IMR-90 (cell line): ENCODE measurements around the gene CD93. TPM values are rescaled to one million over a fixed set of nuclear protein-coding genes. Genes with fewer than 3 reads are reported as not detected.

Source experiments
- ATAC-seq: fragments of 200-7000 bp; cut with Tn5 transposase; 2 replicates; pipeline ENCODE4 v1.9.1; 2020; ENCODE audit warnings: low read depth, mild to moderate bottlenecking, moderate library complexity
- BruUV-seq: library from RNA; stranded (reverse); fragments of 400-500 nt; replicated peaks from 2 replicates; lab custom pipeline; 2021; lab: Mats Ljungman, UMichigan
- CTCF ChIA-PET: fragments of 300-600 bp; formaldehyde crosslinking; extraction: SDS; loops from one replicate; lab custom pipeline; 2021; ENCODE audit warnings: antibody characterized with exemption; lab: Yijun Ruan, JAX
- POLR2A ChIA-PET: fragments of 300-600 bp; sonication (Branson Sonifier 250); formaldehyde crosslinking; loops from one replicate; lab custom pipeline; 2022; ENCODE audit warnings: antibody characterized with exemption; ENCODE audit not compliant: unreplicated experiment; lab: Charles Lee
- DNase-seq: peaks from one replicate; pipeline ENCODE4 v3.0.0; 2013
- H2AFZ ChIP-seq: replicated peaks from 2 replicates; pipeline ENCODE3; 2013; ENCODE audit warnings: low read length, mild to moderate bottlenecking; ENCODE audit not compliant: poor library complexity
- H2AK5ac ChIP-seq: 2 replicates; pipeline ENCODE4 v1.6.1; 2013; ENCODE audit warnings: low read depth, low read length, inconsistent platforms
- H2AK9ac ChIP-seq: replicated peaks from 2 replicates; pipeline ENCODE3; 2013; ENCODE audit warnings: mild to moderate bottlenecking, low read depth, low read length, moderate library complexity; ENCODE audit not compliant: poor library complexity
- H2BK120ac ChIP-seq: 2 replicates; pipeline ENCODE4 v1.6.1; 2013; ENCODE audit warnings: low read depth, low read length, inconsistent platforms
- H2BK15ac ChIP-seq: 3 replicates; pipeline ENCODE4 v1.6.1; 2013; ENCODE audit warnings: low read depth, low read length, inconsistent platforms
- H2BK20ac ChIP-seq: 2 replicates; pipeline ENCODE4 v1.6.1; 2013; ENCODE audit warnings: low read depth, mild to moderate bottlenecking, inconsistent platforms, low read length, moderate library complexity
- H2BK5ac ChIP-seq: 2 replicates; pipeline ENCODE4 v1.6.1; 2013; ENCODE audit warnings: mild to moderate bottlenecking, low read depth, low read length, inconsistent platforms; ENCODE audit not compliant: poor library complexity, severe bottlenecking
- H3K14ac ChIP-seq: replicated peaks from 2 replicates; pipeline ENCODE4 v1.6.1; 2013; ENCODE audit warnings: low read depth, low read length, inconsistent platforms
- H3K18ac ChIP-seq: 2 replicates; pipeline ENCODE4 v1.6.1; 2013; ENCODE audit warnings: low read depth, low read length, control low read depth
- H3K23ac ChIP-seq: 2 replicates; pipeline ENCODE4 v1.6.1; 2013; ENCODE audit warnings: low read depth, low read length, inconsistent platforms
- H3K27ac ChIP-seq: 2 replicates; pipeline ENCODE4 v1.5.1; 2013; ENCODE audit warnings: mild to moderate bottlenecking, control low read depth, low read length; ENCODE audit not compliant: insufficient read depth
- H3K27me3 ChIP-seq: 2 replicates; pipeline ENCODE4 v1.6.1; 2013; ENCODE audit warnings: low read length; ENCODE audit not compliant: control insufficient read depth, insufficient read depth
- H3K36me3 ChIP-seq: 2 replicates; pipeline ENCODE4 v1.6.1; 2013; ENCODE audit warnings: low read length, mixed read lengths; ENCODE audit not compliant: control insufficient read depth, insufficient read depth
- H3K4ac ChIP-seq: 2 replicates; pipeline ENCODE4 v1.6.1; 2013; ENCODE audit warnings: low read depth, low read length, inconsistent platforms
- H3K4me1 ChIP-seq: 2 replicates; pipeline ENCODE4 v1.6.1; 2013; ENCODE audit warnings: low read length, mixed read lengths; ENCODE audit not compliant: control insufficient read depth, insufficient read depth
- H3K4me2 ChIP-seq: 2 replicates; pipeline ENCODE4 v1.6.1; 2013; ENCODE audit warnings: low read depth, mild to moderate bottlenecking, control low read depth, low read length, moderate library complexity
- H3K4me3 ChIP-seq: 2 replicates; pipeline ENCODE4 v1.5.1; 2013; ENCODE audit warnings: low read depth, mild to moderate bottlenecking, control low read depth, low read length, moderate library complexity; ENCODE audit not compliant: insufficient read depth
- H3K56ac ChIP-seq: 2 replicates; pipeline ENCODE4 v1.6.1; 2013; ENCODE audit warnings: low read length, inconsistent platforms; ENCODE audit not compliant: insufficient read depth; ENCODE audit errors: extremely low read depth
- H3K79me1 ChIP-seq, 2 experiments: 2 replicates each; pipeline ENCODE4 v1.6.1; 2013; ENCODE audit warnings: low read length in 2 of 2, inconsistent platforms in 1 of 2, low read depth in 1 of 2
- H3K9ac ChIP-seq: 2 replicates; pipeline ENCODE4 v1.6.1; 2013; ENCODE audit warnings: low read depth, low read length, control low read depth
- H3K9me1 ChIP-seq: 2 replicates; pipeline ENCODE4 v1.6.1; 2013; ENCODE audit warnings: low read length, inconsistent platforms; ENCODE audit not compliant: insufficient read depth
- H3K9me3 ChIP-seq: 2 replicates; pipeline ENCODE4 v1.6.1; 2013; ENCODE audit warnings: low read length; ENCODE audit not compliant: control insufficient read depth, insufficient read depth
- H4K20me1 ChIP-seq: 2 replicates; pipeline ENCODE4 v1.6.1; 2013; ENCODE audit warnings: low read length, inconsistent platforms; ENCODE audit not compliant: insufficient read depth
- H4K5ac ChIP-seq: 2 replicates; pipeline ENCODE4 v1.6.1; 2013; ENCODE audit warnings: mild to moderate bottlenecking, low read depth, low read length, control low read depth
- H4K8ac ChIP-seq, 2 experiments: 2 replicates each; pipeline ENCODE4 v1.6.1; 2013; ENCODE audit warnings: low read depth in 2 of 2, low read length in 2 of 2, control low read depth in 1 of 2, inconsistent platforms in 1 of 2
- H4K91ac ChIP-seq: 2 replicates; pipeline ENCODE4 v1.6.1; 2013; ENCODE audit warnings: low read depth, low read length, inconsistent platforms; ENCODE audit not compliant: insufficient read depth
- CEBPB ChIP-seq: IDR thresholded peaks from 2 replicates; pipeline ENCODE4 v1.6.1; 2012; ENCODE audit warnings: low read depth, low read length, improper control_type of control experiment
- FOS ChIP-seq: fragments of 150-350 bp; IDR thresholded peaks from 2 replicates; pipeline ENCODE4 v1.6.1; 2016; ENCODE audit warnings: low read depth, low read length
- MAFK ChIP-seq: IDR thresholded peaks from 2 replicates; pipeline ENCODE4 v1.6.1; 2012; ENCODE audit warnings: low read depth, low read length, improper control_type of control experiment
- MAZ ChIP-seq: IDR thresholded peaks from 2 replicates; pipeline ENCODE4 v1.6.1; 2012; ENCODE audit warnings: low read depth, mild to moderate bottlenecking, low read length, improper control_type of control experiment, moderate library complexity, borderline replicate concordance
- MXI1 ChIP-seq: IDR thresholded peaks from 2 replicates; pipeline ENCODE4 v1.6.1; 2012; ENCODE audit warnings: low read depth, mild to moderate bottlenecking, low read length, moderate library complexity, borderline replicate concordance
- RAD21 ChIP-seq: IDR thresholded peaks from 2 replicates; pipeline ENCODE4 v1.6.1; 2012; ENCODE audit warnings: low read length, improper control_type of control experiment
- RCOR1 ChIP-seq: IDR thresholded peaks from 2 replicates; pipeline ENCODE4 v1.6.1; 2012; ENCODE audit warnings: mild to moderate bottlenecking, low read length, improper control_type of control experiment; ENCODE audit not compliant: insufficient replicate concordance
- SMC3 ChIP-seq: fragments of 150-350 bp; IDR thresholded peaks from 2 replicates; pipeline ENCODE4 v1.6.1; 2016; ENCODE audit warnings: low read depth, mild to moderate bottlenecking, antibody characterized with exemption, low read length, moderate library complexity
- WGBS, 2 experiments: methylation state at CpG; one replicate each; pipeline versions ENCODE4 v1.1.5 to v1.1.7; 2013; ENCODE audit warnings: missing lambda C conversion rate in 2 of 2; ENCODE audit not compliant: insufficient read length in 1 of 2; ENCODE audit errors: extremely low coverage in 2 of 2; 5-methylcytosine and 5-hydroxymethylcytosine counted together
- dilution Hi-C: fragments of 300-500 bp; cut with HindIII; formaldehyde crosslinking; loops from one replicate; pipeline ENCODE4 v1.14.3; 2018; ENCODE audit warnings: low sequenced_read_pairs; ENCODE audit not compliant: unreplicated experiment
- in situ Hi-C: fragments of 300-500 bp; cut with MboI; formaldehyde crosslinking; loops from 3 replicates; pipeline ENCODE4 v1.14.3; 2019; ENCODE audit warnings: low sequenced_read_pairs, inconsistent platforms, mixed read lengths
- intact Hi-C: fragments of 100-400 bp; cut with micrococcal nuclease; formaldehyde crosslinking; loops from 2 replicates; pipeline ENCODE4 v1.10.0; 2022
- polyA plus RNA-seq, 3 experiments: library from polyadenylated mRNA; depleted of rRNA; stranded (reverse); fragments of >200 nt; gene quantifications; 2 replicates each; pipeline ENCODE4 v1.2.3, GENCODE V29; 2012; ENCODE audit warnings: low replicate concordance in 1 of 3
- total RNA-seq: library from RNA; depleted of rRNA; stranded (reverse); fragments of >200 nt; gene quantifications from 2 replicates; pipeline ENCODE4 v1.2.3, GENCODE V29; 2012
- TF ChIP-seq, protein P1 (sequence below): fragments of 150-350 bp; IDR thresholded peaks from 2 replicates; pipeline ENCODE4 v1.6.1; 2016; ENCODE audit warnings: low read depth, mild to moderate bottlenecking, low read length, moderate library complexity, borderline replicate concordance
- TF ChIP-seq, protein P2 (sequence below): fragments of 150-350 bp; IDR thresholded peaks from 2 replicates; pipeline ENCODE4 v1.6.1; 2017; ENCODE audit warnings: mild to moderate bottlenecking, antibody characterized with exemption, low read length, low read depth

Gene CD93
- total and polyA plus RNA-seq, 2 of the 4 experiments (the other 2 are of a cell fraction): under 0.01 to 0.02 TPM

DNA sequence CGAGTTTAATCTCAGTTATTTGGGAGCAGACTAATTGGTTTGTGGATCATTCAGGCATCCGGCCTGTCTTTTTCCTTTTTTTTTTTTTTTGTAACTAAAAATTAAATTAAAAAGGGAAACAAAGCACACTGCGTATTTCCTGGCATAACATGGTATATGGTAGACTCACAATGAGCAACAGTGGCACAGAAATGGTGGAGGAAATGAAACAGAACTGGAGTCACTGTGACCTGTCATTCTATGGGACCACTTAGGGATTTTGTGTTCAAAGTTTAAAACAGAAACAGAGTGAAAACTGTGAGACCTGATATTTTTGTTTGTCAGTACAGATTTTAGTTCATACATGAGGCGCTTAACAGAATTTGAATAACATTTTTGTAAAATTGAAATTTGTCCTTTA is 4.8 kb upstream of the CD93 start:
- whole genome bisulfite sequencing, 2 experiments: no CpG with 5 or more reads among the region's 4 CpGs
- H3K79me1 ChIP-seq: no peaks in the 10 kb centered on the region
- dilution Hi-C loops: no loop called here
- H3K27me3 ChIP-seq: peaks cover 52% of the 10 kb centered on the region
- no peak overlapping the region for H3K4ac ChIP-seq
- no peak overlapping the region for H3K14ac ChIP-seq
- no peak overlapping the region for H3K23ac ChIP-seq
- H4K5ac ChIP-seq: no peak overlapping the region
- no peak overlapping the region for H3K18ac ChIP-seq
- no peak overlapping the region for H2BK15ac ChIP-seq
- H3K4me2 ChIP-seq: no peak overlapping the region
- in situ Hi-C loops: loop anchor here (25.0 kb wide), 1 partner anchor 96 kb away; no protein-coding TSS in a partner anchor
- no peak overlapping the region for H3K56ac ChIP-seq
- H3K4me3 ChIP-seq: no peak overlapping the region
- CTCF ChIA-PET: no interaction called here
- H3K27ac ChIP-seq: no peak overlapping the region
- H4K20me1 ChIP-seq: no peaks in the 10 kb centered on the region
- H2BK120ac ChIP-seq: no peak overlapping the region
- intact Hi-C loops: no loop called here
- no peak overlapping the region for H2AFZ ChIP-seq
- no peak overlapping the region for H2BK20ac ChIP-seq
- no peaks in the 10 kb centered on the region for H3K4me1 ChIP-seq
- no peaks in the 10 kb centered on the region for H3K9me3 ChIP-seq
- TF ChIP-seq, protein P1, sequence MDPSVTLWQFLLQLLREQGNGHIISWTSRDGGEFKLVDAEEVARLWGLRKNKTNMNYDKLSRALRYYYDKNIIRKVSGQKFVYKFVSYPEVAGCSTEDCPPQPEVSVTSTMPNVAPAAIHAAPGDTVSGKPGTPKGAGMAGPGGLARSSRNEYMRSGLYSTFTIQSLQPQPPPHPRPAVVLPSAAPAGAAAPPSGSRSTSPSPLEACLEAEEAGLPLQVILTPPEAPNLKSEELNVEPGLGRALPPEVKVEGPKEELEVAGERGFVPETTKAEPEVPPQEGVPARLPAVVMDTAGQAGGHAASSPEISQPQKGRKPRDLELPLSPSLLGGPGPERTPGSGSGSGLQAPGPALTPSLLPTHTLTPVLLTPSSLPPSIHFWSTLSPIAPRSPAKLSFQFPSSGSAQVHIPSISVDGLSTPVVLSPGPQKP: no peak
- TF ChIP-seq, protein P2, sequence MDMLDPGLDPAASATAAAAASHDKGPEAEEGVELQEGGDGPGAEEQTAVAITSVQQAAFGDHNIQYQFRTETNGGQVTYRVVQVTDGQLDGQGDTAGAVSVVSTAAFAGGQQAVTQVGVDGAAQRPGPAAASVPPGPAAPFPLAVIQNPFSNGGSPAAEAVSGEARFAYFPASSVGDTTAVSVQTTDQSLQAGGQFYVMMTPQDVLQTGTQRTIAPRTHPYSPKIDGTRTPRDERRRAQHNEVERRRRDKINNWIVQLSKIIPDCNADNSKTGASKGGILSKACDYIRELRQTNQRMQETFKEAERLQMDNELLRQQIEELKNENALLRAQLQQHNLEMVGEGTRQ: no peak
- TF ChIP-seq CEBPB: no peak
- no peak for TF ChIP-seq FOS
- TF ChIP-seq RCOR1: no peak
- no peak for TF ChIP-seq MXI1
- TF ChIP-seq MAZ: no peak
- no peak for TF ChIP-seq RAD21
- TF ChIP-seq MAFK: no peak
- no peak for TF ChIP-seq SMC3
- H2BK5ac ChIP-seq: no peak overlapping the region
- H3K36me3 ChIP-seq: no peaks in the 10 kb centered on the region
- no peak overlapping the region for H4K8ac ChIP-seq
- H3K9me1 ChIP-seq: no peaks in the 10 kb centered on the region
- H4K91ac ChIP-seq: no peak overlapping the region
- no peak overlapping the region for H2AK5ac ChIP-seq
- no peak for DNase-seq
- no peak overlapping the region for H3K9ac ChIP-seq
- POLR2A ChIA-PET: no interaction called here
- no TSS peak for BruUV-seq
- no peak overlapping the region for H2AK9ac ChIP-seq
- no peak for ATAC-seq
